Measurements from ENCODE around the gene ANKS1A. TPM values are rescaled to one million over a fixed set of nuclear protein-coding genes. Genes with fewer than 3 reads are reported as not detected.

ANKS1A gene
- total RNA-seq, 1 donor from 2014 or later, result 76.9 TPM

- H3K4me3 Mint-ChIP-seq (ENCODE audit: unreplicated experiment), result no peak overlapping the region
- H3K36me3 Mint-ChIP-seq (ENCODE audit: unreplicated experiment), result no peaks in the 10 kb centered on the region
- no peaks in the 10 kb centered on the region for H3K4me1 Mint-ChIP-seq (ENCODE audit: low read depth, unreplicated experiment)
- TF ChIP-seq, protein P1, sequence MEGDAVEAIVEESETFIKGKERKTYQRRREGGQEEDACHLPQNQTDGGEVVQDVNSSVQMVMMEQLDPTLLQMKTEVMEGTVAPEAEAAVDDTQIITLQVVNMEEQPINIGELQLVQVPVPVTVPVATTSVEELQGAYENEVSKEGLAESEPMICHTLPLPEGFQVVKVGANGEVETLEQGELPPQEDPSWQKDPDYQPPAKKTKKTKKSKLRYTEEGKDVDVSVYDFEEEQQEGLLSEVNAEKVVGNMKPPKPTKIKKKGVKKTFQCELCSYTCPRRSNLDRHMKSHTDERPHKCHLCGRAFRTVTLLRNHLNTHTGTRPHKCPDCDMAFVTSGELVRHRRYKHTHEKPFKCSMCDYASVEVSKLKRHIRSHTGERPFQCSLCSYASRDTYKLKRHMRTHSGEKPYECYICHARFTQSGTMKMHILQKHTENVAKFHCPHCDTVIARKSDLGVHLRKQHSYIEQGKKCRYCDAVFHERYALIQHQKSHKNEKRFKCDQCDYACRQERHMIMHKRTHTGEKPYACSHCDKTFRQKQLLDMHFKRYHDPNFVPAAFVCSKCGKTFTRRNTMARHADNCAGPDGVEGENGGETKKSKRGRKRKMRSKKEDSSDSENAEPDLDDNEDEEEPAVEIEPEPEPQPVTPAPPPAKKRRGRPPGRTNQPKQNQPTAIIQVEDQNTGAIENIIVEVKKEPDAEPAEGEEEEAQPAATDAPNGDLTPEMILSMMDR (IDR thresholded peaks at IDR 0.05; ENCODE audit: partially characterized antibody, unreplicated experiment), result no peak
- no peak overlapping the region for H3K27ac Mint-ChIP-seq (ENCODE audit: unreplicated experiment)
- no peaks in the 10 kb centered on the region for H3K9me3 Mint-ChIP-seq (ENCODE audit: unreplicated experiment)
- no peaks in the 10 kb centered on the region for H3K27me3 Mint-ChIP-seq (ENCODE audit: unreplicated experiment)
- DNase-seq, result no peak
Measured at GRCh38 chr6:34855463-34855862, 33.6 kb upstream of the ANKS1A start.

DNA sequence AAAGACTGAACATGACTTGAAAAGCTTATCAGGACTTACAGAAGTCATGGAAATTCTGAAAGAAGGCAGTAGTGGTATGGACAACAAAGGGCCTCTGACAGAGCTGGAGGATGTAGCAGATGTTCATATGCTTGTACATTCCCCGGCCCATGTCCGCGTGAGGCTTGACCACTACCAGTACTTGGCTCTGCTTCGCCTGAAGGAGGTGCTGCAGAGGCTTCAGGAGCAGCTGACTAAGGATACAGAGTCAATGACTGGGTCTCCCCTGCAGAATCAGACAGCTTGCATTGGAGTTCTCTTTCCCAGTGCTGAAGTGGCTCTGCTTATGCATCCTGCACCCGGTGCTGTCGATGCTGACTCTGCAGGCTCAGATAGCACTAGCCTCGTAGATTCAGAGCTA lies 30.4 kb upstream of the ANKS1A start:
- Mint-ChIP-seq H3K4me3 (ENCODE audit: unreplicated experiment) (no peak overlapping the region), H3K9me3 (ENCODE audit: unreplicated experiment) (no peaks in the 10 kb centered on the region), H3K36me3 (ENCODE audit: unreplicated experiment) (no peaks in the 10 kb centered on the region), H3K27ac (ENCODE audit: unreplicated experiment) (no peak overlapping the region), H3K4me1 (ENCODE audit: low read depth, unreplicated experiment) (no peaks in the 10 kb centered on the region), H3K27me3 (ENCODE audit: unreplicated experiment) (no peaks in the 10 kb centered on the region)
- no peak for DNase-seq
- TF ChIP-seq, protein P1 (IDR thresholded peaks at IDR 0.05; ENCODE audit: partially characterized antibody, unreplicated experiment), result no peak

DNA sequence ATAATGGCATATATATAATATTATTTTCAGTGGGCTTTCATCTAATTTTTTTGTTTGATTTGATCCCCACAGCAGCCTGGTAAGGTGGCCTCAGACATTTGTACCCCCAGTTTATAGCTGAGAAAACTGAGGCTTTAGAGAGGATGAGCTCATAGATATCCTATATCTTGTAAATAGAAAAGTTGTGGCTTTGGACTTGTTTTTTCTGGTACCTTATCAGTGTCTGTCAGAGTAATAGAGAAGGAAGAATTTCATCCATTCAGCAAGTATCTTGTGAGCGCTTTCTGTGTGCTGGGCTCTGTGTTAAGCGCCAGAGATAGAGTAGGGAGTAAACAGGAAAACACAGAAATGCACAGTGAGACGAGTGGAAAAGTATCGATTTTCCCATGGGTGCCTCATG lies 29.1 kb upstream of the ANKS1A start:
- TF ChIP-seq, protein P1 (IDR thresholded peaks at IDR 0.05; ENCODE audit: partially characterized antibody, unreplicated experiment), result no peak
- no peak for DNase-seq
- Mint-ChIP-seq H3K27me3 (ENCODE audit: unreplicated experiment) (no peaks in the 10 kb centered on the region), H3K27ac (ENCODE audit: unreplicated experiment) (no peak overlapping the region), H3K4me1 (ENCODE audit: low read depth, unreplicated experiment) (no peaks in the 10 kb centered on the region), H3K4me3 (ENCODE audit: unreplicated experiment) (no peak overlapping the region), H3K36me3 (ENCODE audit: unreplicated experiment) (no peaks in the 10 kb centered on the region), H3K9me3 (ENCODE audit: unreplicated experiment) (no peaks in the 10 kb centered on the region)

DNA sequence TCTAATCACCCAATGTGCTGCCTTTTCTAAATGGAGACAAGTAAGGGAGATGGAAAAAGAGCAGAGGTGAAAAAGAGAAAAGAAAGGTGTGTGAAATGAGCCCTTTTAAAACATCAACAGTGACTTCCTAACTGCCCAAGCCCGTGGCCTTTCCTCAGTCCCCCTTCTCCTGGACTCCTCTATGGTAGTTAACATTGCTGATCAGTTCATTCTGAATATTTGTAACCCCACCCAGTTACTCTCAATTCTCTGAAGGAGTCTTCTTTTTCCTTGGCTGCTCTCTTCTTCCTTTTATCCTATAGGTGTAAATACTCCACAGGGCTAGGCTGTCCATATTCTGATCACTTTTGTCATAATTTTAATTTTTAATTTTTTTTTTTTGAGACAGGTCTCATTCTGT lies 28.3 kb upstream of the ANKS1A start:
- no peak overlapping the region for H3K4me3 Mint-ChIP-seq (ENCODE audit: unreplicated experiment)
- H3K27ac Mint-ChIP-seq (ENCODE audit: unreplicated experiment), result no peak overlapping the region
- no peak for DNase-seq
- no peaks in the 10 kb centered on the region for H3K36me3 Mint-ChIP-seq (ENCODE audit: unreplicated experiment)
- TF ChIP-seq, protein P1 (IDR thresholded peaks at IDR 0.05; ENCODE audit: partially characterized antibody, unreplicated experiment), result no peak
- H3K27me3 Mint-ChIP-seq (ENCODE audit: unreplicated experiment), result no peaks in the 10 kb centered on the region
- no peaks in the 10 kb centered on the region for H3K9me3 Mint-ChIP-seq (ENCODE audit: unreplicated experiment)
- H3K4me1 Mint-ChIP-seq (ENCODE audit: low read depth, unreplicated experiment), result no peaks in the 10 kb centered on the region

DNA sequence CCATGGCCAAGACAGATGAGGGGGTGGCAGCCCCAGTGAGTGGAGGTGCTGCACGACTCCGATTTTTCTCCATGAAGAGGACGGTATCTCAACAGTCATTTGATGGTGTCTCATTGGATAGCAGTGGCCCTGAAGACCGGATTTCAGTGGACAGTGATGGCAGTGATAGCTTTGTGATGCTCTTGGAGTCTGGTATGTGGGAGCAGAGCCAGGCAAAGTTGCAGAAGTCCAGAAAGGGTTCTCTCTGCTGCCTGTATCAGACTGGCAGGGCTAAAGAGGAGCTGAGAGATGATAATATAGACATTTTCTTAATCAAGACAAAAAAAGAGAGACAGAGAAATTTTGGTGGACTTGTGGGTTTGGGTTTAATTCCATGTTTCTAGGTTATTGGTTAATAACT lies 25.0 kb upstream of the ANKS1A start:
- TF ChIP-seq, protein P1 (IDR thresholded peaks at IDR 0.05; ENCODE audit: partially characterized antibody, unreplicated experiment), result no peak
- Mint-ChIP-seq H3K27me3 (ENCODE audit: unreplicated experiment) (no peaks in the 10 kb centered on the region), H3K36me3 (ENCODE audit: unreplicated experiment) (no peaks in the 10 kb centered on the region), H3K27ac (ENCODE audit: unreplicated experiment) (no peak overlapping the region), H3K4me1 (ENCODE audit: low read depth, unreplicated experiment) (no peaks in the 10 kb centered on the region), H3K4me3 (ENCODE audit: unreplicated experiment) (no peak overlapping the region), H3K9me3 (ENCODE audit: unreplicated experiment) (no peaks in the 10 kb centered on the region)
- DNase-seq, result no peak
